Ishikawa (cell line): ENCODE results near the gene SLC24A4.

Source experiments
- CEBPB ChIP-seq: IDR thresholded peaks from 2 replicates; pipeline ENCODE4 v1.6.1; 2012
- CREB1 ChIP-seq: IDR thresholded peaks from 2 replicates; pipeline ENCODE4 v1.6.1; 2012; ENCODE audit warnings: low read depth
- EGR1 ChIP-seq: IDR thresholded peaks from 2 replicates; pipeline ENCODE4 v1.6.1; 2012
- EP300 ChIP-seq: IDR thresholded peaks from 2 replicates; pipeline ENCODE4 v1.6.1; 2012; ENCODE audit warnings: borderline replicate concordance
- FOXM1 ChIP-seq: IDR thresholded peaks from 2 replicates; pipeline ENCODE4 v1.6.1; 2012; ENCODE audit warnings: low read depth, borderline replicate concordance
- NFIC ChIP-seq: IDR thresholded peaks from 2 replicates; pipeline ENCODE4 v1.6.1; 2012
- RAD21 ChIP-seq: IDR thresholded peaks from 2 replicates; pipeline ENCODE4 v1.6.1; 2012; ENCODE audit warnings: low read depth
- REST ChIP-seq: IDR thresholded peaks from 2 replicates; pipeline ENCODE4 v1.6.1; 2012; ENCODE audit warnings: low read depth, mild to moderate bottlenecking
- TAF1 ChIP-seq: IDR thresholded peaks from 2 replicates; pipeline ENCODE4 v1.6.1; 2012; ENCODE audit warnings: low read depth, mild to moderate bottlenecking
- TCF12 ChIP-seq: IDR thresholded peaks from 2 replicates; pipeline ENCODE4 v1.6.1; 2012; ENCODE audit warnings: low read depth
- USF1 ChIP-seq: IDR thresholded peaks from 2 replicates; pipeline ENCODE4 v1.6.1; 2012
- YY1 ChIP-seq: IDR thresholded peaks from 2 replicates; pipeline ENCODE4 v1.6.1; 2012; ENCODE audit warnings: low read depth
- ZBTB7A ChIP-seq: IDR thresholded peaks from 2 replicates; pipeline ENCODE4 v1.6.1; 2012; ENCODE audit warnings: low read depth
- TF ChIP-seq, protein P1 (sequence below): IDR thresholded peaks from 2 replicates; pipeline ENCODE4 v1.6.1; 2012

- TF ChIP-seq, protein P1, sequence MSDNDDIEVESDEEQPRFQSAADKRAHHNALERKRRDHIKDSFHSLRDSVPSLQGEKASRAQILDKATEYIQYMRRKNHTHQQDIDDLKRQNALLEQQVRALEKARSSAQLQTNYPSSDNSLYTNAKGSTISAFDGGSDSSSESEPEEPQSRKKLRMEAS, result no peak
- no peak for TF ChIP-seq TAF1
- TF ChIP-seq EP300, result no peak
- TF ChIP-seq TCF12, result no peak
- no peak for TF ChIP-seq YY1
- TF ChIP-seq CEBPB, result no peak
- no peak for TF ChIP-seq CREB1
- no peak for TF ChIP-seq NFIC
- TF ChIP-seq FOXM1, result no peak
- TF ChIP-seq USF1, result no peak
- TF ChIP-seq EGR1, result no peak
- TF ChIP-seq REST, result no peak
- TF ChIP-seq RAD21, result no peak
- TF ChIP-seq ZBTB7A, result no peak
Measured at GRCh38 chr14:92297818-92298595, 25.0 kb upstream of the SLC24A4 start.
